ENCODE measurements around the gene IRX6. TPM values are rescaled to one million over a fixed set of nuclear protein-coding genes. Genes with fewer than 3 reads are reported as not detected.

The IRX6 gene
- total RNA-seq, 1 donor from 2014 or later = not detected

DNA sequence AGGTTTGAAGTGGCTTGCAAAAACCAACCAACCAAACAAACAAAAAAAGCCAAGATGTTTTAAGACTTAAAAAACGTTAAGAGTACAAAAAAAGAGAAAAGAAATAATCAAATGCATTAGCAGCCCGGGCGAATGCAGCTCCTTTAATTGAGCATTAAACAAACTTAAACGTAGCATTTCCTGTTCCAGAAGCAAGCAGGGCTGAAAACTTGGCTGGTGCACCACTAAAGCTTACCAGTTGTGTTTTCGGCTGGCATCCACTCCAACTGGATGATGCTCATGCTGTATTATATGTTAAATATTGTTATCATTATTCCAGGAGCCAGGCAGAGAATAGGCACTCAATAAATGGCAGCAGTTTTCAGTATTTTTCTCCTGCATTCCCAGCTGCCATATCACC is 45.1 kb downstream of the IRX6 start:
- no peak overlapping the region for H2AFZ ChIP-seq (replicated peaks)
- no peaks in the 10 kb centered on the region for H3K36me3 ChIP-seq
- Mint-ChIP-seq H3K27me3 (ENCODE audit: insufficient read depth, low read depth) (peaks cover 6% of the 10 kb centered on the region), H3K4me1 (peaks cover 58% of the 10 kb centered on the region), H3K27ac (no peak overlapping the region), H3K9me3 (no peaks in the 10 kb centered on the region), H3K4me3 (no peak overlapping the region), H3K36me3 (no peaks in the 10 kb centered on the region)
- DNase-seq (ENCODE audit: low spot score) = no peak
- H3K9ac ChIP-seq = no peak overlapping the region
- no peak overlapping the region for H3K27ac ChIP-seq
- TF ChIP-seq, protein P1, sequence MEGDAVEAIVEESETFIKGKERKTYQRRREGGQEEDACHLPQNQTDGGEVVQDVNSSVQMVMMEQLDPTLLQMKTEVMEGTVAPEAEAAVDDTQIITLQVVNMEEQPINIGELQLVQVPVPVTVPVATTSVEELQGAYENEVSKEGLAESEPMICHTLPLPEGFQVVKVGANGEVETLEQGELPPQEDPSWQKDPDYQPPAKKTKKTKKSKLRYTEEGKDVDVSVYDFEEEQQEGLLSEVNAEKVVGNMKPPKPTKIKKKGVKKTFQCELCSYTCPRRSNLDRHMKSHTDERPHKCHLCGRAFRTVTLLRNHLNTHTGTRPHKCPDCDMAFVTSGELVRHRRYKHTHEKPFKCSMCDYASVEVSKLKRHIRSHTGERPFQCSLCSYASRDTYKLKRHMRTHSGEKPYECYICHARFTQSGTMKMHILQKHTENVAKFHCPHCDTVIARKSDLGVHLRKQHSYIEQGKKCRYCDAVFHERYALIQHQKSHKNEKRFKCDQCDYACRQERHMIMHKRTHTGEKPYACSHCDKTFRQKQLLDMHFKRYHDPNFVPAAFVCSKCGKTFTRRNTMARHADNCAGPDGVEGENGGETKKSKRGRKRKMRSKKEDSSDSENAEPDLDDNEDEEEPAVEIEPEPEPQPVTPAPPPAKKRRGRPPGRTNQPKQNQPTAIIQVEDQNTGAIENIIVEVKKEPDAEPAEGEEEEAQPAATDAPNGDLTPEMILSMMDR (IDR thresholded peaks at IDR 0.05) = no peak
- no peak for TF ChIP-seq EZH2phosphoT487 (IDR thresholded peaks at IDR 0.05)
- no peak for TF ChIP-seq EZH2 (IDR thresholded peaks at IDR 0.05)
- no peaks in the 10 kb centered on the region for H3K79me2 ChIP-seq (ENCODE audit: low read depth)
- H3K4me2 ChIP-seq = no peak overlapping the region
- no peaks in the 10 kb centered on the region for H3K9me3 ChIP-seq (ENCODE audit: low read depth)
- H3K4me3 ChIP-seq = no peak overlapping the region
- peaks cover 45% of the 10 kb centered on the region for H3K27me3 ChIP-seq
- H4K20me1 ChIP-seq (ENCODE audit: low read depth) = no peaks in the 10 kb centered on the region
- peaks cover 9% of the 10 kb centered on the region for H3K4me1 ChIP-seq
- peaks cover 13% of the 10 kb centered on the region for H3F3A ChIP-seq (ENCODE audit: low read depth)

DNA sequence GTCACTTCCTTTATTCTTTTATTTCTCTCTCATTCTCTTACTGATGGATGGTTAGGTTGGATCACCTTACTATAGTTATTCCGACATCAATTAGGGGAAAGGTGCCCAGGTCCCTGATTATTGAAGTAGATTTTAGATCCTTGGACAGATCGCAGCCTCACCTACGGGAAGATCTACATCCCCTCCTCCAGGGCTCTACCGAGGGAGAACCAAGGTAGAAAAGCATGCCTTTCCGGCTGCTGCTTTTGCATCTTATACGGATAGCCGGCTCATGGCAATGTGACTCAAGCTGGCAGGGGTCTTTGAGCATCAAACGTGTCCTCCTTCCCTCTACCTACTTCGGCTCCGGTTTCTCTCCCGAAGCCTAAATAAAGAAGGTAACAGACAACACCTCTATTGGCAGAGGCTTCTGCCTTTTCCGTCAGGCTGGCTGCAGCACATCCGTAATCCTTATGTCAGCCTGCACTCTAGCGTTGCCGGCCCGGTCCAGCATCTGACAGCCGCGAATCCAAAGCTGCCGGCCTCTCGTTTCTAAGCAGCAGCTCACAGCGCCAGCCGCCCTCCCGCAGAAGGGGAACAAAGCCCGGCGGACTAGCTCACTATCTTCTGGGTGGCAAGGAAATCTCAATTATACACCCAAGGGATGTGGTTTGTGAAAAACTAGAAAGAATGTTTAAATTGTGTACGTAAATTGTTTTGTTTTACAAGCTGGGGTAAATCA is 46.9 kb downstream of the IRX6 start:
- H3K4me3 Mint-ChIP-seq = peak overlapping the region; percentile 46

DNA sequence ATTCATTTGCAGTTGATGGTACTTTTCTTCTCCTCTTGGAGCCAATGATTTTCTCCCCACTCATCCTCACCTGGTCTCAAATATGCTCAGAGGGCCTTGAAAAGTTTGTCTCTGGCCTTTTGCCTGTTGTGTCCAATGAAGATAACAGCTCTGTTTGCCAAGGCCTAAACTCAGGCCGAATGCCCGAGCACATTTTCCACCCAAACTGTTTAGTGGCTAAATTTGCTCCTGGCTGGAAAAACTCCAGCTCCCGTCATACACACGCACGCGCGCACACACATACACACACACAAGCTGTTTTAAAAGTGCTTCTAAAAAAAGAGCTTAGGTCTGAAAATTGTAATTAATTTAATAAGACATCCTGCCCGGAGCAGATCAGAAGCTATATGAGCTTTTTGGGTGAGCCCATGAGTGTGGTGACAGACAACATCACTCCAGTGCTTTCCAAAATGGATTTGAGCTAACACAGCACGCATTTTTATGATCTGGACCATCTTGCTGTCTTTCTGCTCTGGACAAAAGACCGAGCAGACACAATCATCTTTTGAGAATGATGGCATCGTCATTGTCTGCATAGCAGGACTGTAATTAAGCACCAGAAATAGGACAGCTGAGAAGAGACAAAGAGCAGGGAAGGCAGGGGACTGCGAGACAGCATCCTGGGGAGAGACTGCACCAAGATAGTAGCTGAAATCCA is 48.9 kb downstream of the IRX6 start:
- Histone ChIP-seq H3F3A (ENCODE audit: low read depth) (peaks cover 13% of the 10 kb centered on the region), H3K4me2 (no peak overlapping the region), H3K4me1 (peaks cover 9% of the 10 kb centered on the region), H3K9me3 (ENCODE audit: low read depth) (no peaks in the 10 kb centered on the region), H3K4me3 (no peak overlapping the region), H2AFZ (replicated peaks) (no peak overlapping the region), H3K9ac (no peak overlapping the region), H3K36me3 (no peaks in the 10 kb centered on the region), H3K79me2 (ENCODE audit: low read depth) (no peaks in the 10 kb centered on the region), H4K20me1 (ENCODE audit: low read depth) (no peaks in the 10 kb centered on the region), H3K27me3 (peaks cover 30% of the 10 kb centered on the region), H3K27ac (no peak overlapping the region)
- Mint-ChIP-seq H3K36me3 (no peaks in the 10 kb centered on the region), H3K27me3 (ENCODE audit: insufficient read depth, low read depth) (peaks cover 11% of the 10 kb centered on the region), H3K4me1 (peaks cover 77% of the 10 kb centered on the region), H3K4me3 (no peak overlapping the region), H3K27ac (peak overlapping the region; percentile 36), H3K9me3 (no peaks in the 10 kb centered on the region)
- no peak for DNase-seq (ENCODE audit: low spot score)
- TF ChIP-seq, protein P1 (IDR thresholded peaks at IDR 0.05) = no peak

More for the DNA sequence above, 46.9 kb downstream of the IRX6 start:
- Histone ChIP-seq H3K4me3 (peak overlapping the region; percentile 34), H3K27me3 (peaks cover 45% of the 10 kb centered on the region), H4K20me1 (ENCODE audit: low read depth) (no peaks in the 10 kb centered on the region), H3K4me2 (peak overlapping the region; percentile 77), H3K27ac (no peak overlapping the region), H3K36me3 (no peaks in the 10 kb centered on the region), H3K9ac (no peak overlapping the region), H3K4me1 (peaks cover 9% of the 10 kb centered on the region), H3F3A (ENCODE audit: low read depth) (peaks cover 13% of the 10 kb centered on the region), H3K9me3 (ENCODE audit: low read depth) (no peaks in the 10 kb centered on the region), H3K79me2 (ENCODE audit: low read depth) (no peaks in the 10 kb centered on the region), H2AFZ (replicated peaks) (peak overlapping the region; percentile 27)
- Mint-ChIP-seq H3K4me1 (peaks cover 62% of the 10 kb centered on the region), H3K9me3 (no peaks in the 10 kb centered on the region), H3K36me3 (no peaks in the 10 kb centered on the region), H3K27ac (no peak overlapping the region), H3K27me3 (ENCODE audit: insufficient read depth, low read depth) (peaks cover 6% of the 10 kb centered on the region)
- peak; percentile 93 for DNase-seq (ENCODE audit: low spot score)
- TF ChIP-seq, protein P1 (IDR thresholded peaks at IDR 0.05) = peak; percentile 71
- TF ChIP-seq EZH2phosphoT487 (IDR thresholded peaks at IDR 0.05) (peak; percentile 31), EZH2 (IDR thresholded peaks at IDR 0.05) (peak; percentile 53)
